Neural cell (in vitro differentiated cells): ENCODE results near the gene VAMP8. TPM values are rescaled to one million over a fixed set of nuclear protein-coding genes. Genes with fewer than 3 reads are reported as not detected.

ENCODE experiments used
- H2AFZ ChIP-seq: fragments of 200-600, 300-800 bp; sonication (generic), shearing (Covaris generic); 2 replicates; pipeline ENCODE4 v1.6.0; 2014; ENCODE audit warnings: low read depth, mild to moderate bottlenecking, antibody characterized with exemption, low read length, moderate library complexity
- H3F3A ChIP-seq: fragments of 200-600 bp; shearing (Covaris generic); 2 replicates; pipeline ENCODE4 v1.6.1; 2016; ENCODE audit warnings: mild to moderate bottlenecking, moderate library complexity, mixed read lengths, antibody characterized with exemption, low read length; ENCODE audit not compliant: insufficient read depth, poor library complexity, severe bottlenecking
- H3K27ac ChIP-seq: fragments of 200-600, 300-800 bp; sonication (generic), shearing (Covaris generic); 2 replicates; pipeline ENCODE4 v1.5.1; 2014; ENCODE audit warnings: mild to moderate bottlenecking, low read length, moderate library complexity
- H3K27me3 ChIP-seq: fragments of 300-800, 200-600 bp; sonication (generic), shearing (Covaris generic); 2 replicates; pipeline ENCODE4 v1.6.0; 2014; ENCODE audit warnings: mild to moderate bottlenecking, low read depth, low read length, moderate library complexity; ENCODE audit not compliant: insufficient read depth
- H3K36me3 ChIP-seq: fragments of 300-800, 200-600 bp; sonication (generic), shearing (Covaris generic); 2 replicates; pipeline ENCODE4 v1.5.1; 2014; ENCODE audit warnings: mild to moderate bottlenecking, antibody characterized with exemption, low read length, moderate library complexity; ENCODE audit not compliant: insufficient read depth
- H3K4me2 ChIP-seq: fragments of 300-800, 200-600 bp; sonication (generic), shearing (Covaris generic); 2 replicates; pipeline ENCODE4 v1.6.0; 2014; ENCODE audit warnings: mild to moderate bottlenecking, low read length
- H3K4me3 ChIP-seq: fragments of 300-800, 200-600 bp; sonication (generic), shearing (Covaris generic); 2 replicates; pipeline ENCODE4 v1.5.1; 2014; ENCODE audit warnings: mild to moderate bottlenecking, low read length, moderate library complexity
- H3K79me2 ChIP-seq: fragments of 200-600 bp; shearing (Covaris generic); replicated peaks from 2 replicates; pipeline ENCODE4 v1.6.0; 2014; ENCODE audit warnings: mild to moderate bottlenecking, low read length, moderate library complexity; ENCODE audit not compliant: insufficient read depth
- H3K9ac ChIP-seq: fragments of 300-800, 200-600 bp; sonication (generic), shearing (Covaris generic); 2 replicates; pipeline ENCODE4 v1.6.1; 2016; ENCODE audit warnings: mild to moderate bottlenecking, low read length, mixed read lengths
- H3K9me2 ChIP-seq: fragments of 200-600 bp; shearing (Covaris generic); 2 replicates; pipeline ENCODE4 v1.6.1; 2016; ENCODE audit warnings: mild to moderate bottlenecking, low read length, mixed read lengths; ENCODE audit not compliant: insufficient read depth
- H3K9me3 ChIP-seq: fragments of 200-600, 300-800 bp; sonication (generic), shearing (Covaris generic); 2 replicates; pipeline ENCODE4 v1.6.1; 2016; ENCODE audit warnings: mild to moderate bottlenecking, mixed run types, low read length, moderate library complexity, mixed read lengths
- H4K20me1 ChIP-seq: fragments of 200-600 bp; shearing (Covaris generic); 2 replicates; pipeline ENCODE4 v1.6.1; 2016; ENCODE audit warnings: mild to moderate bottlenecking, mixed run types; ENCODE audit not compliant: insufficient read depth
- EZH2 ChIP-seq: fragments of 200-600, 300-800 bp; shearing (Covaris generic), sonication (generic); IDR thresholded peaks from 2 replicates; pipeline ENCODE4 v1.6.1; 2014; ENCODE audit warnings: antibody characterized with exemption, low read length, borderline replicate concordance, mild to moderate bottlenecking; ENCODE audit not compliant: insufficient read depth, poor library complexity, severe bottlenecking
- POLR2AphosphoS5 ChIP-seq: IDR thresholded peaks from 2 replicates; pipeline ENCODE4 v1.6.1; 2012
- TAF1 ChIP-seq: IDR thresholded peaks from 2 replicates; pipeline ENCODE4 v1.6.1; 2012; ENCODE audit warnings: low read depth
- polyA plus RNA-seq: library from polyadenylated mRNA; depleted of rRNA; stranded (reverse); fragments of >200 nt; gene quantifications from 2 replicates; pipeline ENCODE4 v1.2.3, GENCODE V29; 2014
- small RNA-seq, 3 experiments: library from RNA; depleted of rRNA; stranded (forward); fragments of <200 nt; gene quantifications; one replicate each; pipeline ENCODE3, GENCODE V24; 2012
- TF ChIP-seq, protein P1 (sequence below): fragments of 450-650 bp; IDR thresholded peaks from 2 replicates; pipeline ENCODE4 v1.5.1; 2014; ENCODE audit warnings: antibody characterized with exemption, mild to moderate bottlenecking, moderate library complexity; ENCODE audit not compliant: poor library complexity, severe bottlenecking
- TF ChIP-seq, protein P2 (sequence below): IDR thresholded peaks from 2 replicates; pipeline ENCODE4 v1.6.1; 2012; ENCODE audit warnings: borderline replicate concordance

Gene VAMP8
- polyA plus RNA-seq, 1 donor from 2014 or later: not detected

DNA sequence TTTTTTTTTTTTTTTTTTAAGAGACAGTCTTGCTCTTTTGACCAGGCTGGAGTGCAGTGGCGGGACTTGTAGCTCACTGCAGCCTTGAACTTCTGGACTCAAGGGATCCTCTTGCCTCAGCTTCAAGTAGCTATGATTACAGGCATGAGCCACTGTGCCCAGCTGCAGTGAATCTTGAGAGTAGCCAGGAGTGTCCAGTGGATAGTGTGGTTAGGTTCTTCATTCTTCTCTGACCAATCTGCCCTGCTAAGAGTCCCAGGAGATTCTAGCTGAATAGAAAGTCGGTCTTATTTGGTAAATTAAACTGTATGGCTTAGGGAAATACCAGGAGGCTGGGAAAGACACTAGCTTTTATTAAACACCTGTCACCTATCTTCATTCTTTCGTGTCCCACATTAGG, 53.9 kb downstream of the VAMP8 start:
- Histone ChIP-seq H3K9me3 (no peaks in the 10 kb centered on the region), H3K36me3 (no peaks in the 10 kb centered on the region), H3K27me3 (no peaks in the 10 kb centered on the region), H3F3A (no peaks in the 10 kb centered on the region), H3K79me2 (no peaks in the 10 kb centered on the region), H2AFZ (no peak overlapping the region), H3K4me3 (no peak overlapping the region), H3K9ac (no peak overlapping the region), H3K9me2 (no peaks in the 10 kb centered on the region), H3K4me2 (no peak overlapping the region), H3K27ac (no peak overlapping the region), H4K20me1 (peaks cover 3% of the 10 kb centered on the region)
- TF ChIP-seq TAF1 (no peak), POLR2AphosphoS5 (no peak), EZH2 (no peak)
- TF ChIP-seq, protein P1, sequence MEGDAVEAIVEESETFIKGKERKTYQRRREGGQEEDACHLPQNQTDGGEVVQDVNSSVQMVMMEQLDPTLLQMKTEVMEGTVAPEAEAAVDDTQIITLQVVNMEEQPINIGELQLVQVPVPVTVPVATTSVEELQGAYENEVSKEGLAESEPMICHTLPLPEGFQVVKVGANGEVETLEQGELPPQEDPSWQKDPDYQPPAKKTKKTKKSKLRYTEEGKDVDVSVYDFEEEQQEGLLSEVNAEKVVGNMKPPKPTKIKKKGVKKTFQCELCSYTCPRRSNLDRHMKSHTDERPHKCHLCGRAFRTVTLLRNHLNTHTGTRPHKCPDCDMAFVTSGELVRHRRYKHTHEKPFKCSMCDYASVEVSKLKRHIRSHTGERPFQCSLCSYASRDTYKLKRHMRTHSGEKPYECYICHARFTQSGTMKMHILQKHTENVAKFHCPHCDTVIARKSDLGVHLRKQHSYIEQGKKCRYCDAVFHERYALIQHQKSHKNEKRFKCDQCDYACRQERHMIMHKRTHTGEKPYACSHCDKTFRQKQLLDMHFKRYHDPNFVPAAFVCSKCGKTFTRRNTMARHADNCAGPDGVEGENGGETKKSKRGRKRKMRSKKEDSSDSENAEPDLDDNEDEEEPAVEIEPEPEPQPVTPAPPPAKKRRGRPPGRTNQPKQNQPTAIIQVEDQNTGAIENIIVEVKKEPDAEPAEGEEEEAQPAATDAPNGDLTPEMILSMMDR: no peak
- TF ChIP-seq, protein P2, sequence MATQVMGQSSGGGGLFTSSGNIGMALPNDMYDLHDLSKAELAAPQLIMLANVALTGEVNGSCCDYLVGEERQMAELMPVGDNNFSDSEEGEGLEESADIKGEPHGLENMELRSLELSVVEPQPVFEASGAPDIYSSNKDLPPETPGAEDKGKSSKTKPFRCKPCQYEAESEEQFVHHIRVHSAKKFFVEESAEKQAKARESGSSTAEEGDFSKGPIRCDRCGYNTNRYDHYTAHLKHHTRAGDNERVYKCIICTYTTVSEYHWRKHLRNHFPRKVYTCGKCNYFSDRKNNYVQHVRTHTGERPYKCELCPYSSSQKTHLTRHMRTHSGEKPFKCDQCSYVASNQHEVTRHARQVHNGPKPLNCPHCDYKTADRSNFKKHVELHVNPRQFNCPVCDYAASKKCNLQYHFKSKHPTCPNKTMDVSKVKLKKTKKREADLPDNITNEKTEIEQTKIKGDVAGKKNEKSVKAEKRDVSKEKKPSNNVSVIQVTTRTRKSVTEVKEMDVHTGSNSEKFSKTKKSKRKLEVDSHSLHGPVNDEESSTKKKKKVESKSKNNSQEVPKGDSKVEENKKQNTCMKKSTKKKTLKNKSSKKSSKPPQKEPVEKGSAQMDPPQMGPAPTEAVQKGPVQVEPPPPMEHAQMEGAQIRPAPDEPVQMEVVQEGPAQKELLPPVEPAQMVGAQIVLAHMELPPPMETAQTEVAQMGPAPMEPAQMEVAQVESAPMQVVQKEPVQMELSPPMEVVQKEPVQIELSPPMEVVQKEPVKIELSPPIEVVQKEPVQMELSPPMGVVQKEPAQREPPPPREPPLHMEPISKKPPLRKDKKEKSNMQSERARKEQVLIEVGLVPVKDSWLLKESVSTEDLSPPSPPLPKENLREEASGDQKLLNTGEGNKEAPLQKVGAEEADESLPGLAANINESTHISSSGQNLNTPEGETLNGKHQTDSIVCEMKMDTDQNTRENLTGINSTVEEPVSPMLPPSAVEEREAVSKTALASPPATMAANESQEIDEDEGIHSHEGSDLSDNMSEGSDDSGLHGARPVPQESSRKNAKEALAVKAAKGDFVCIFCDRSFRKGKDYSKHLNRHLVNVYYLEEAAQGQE: no peak

Small RNA genes lying within 50 kb of the gene (small RNA-seq; reads per million reads assigned to genes)
- gene RN7SL126P: 0 to 0.41 (median 0.03) reads per million in 3 experiments

Other genes with a start within 250 kb of the VAMP8 start
- 22.7 and 29.4 TPM in 2 replicates for gene TGOLN2, start 249.6 kb upstream of the VAMP8 start, polyA plus RNA-seq
- 10.9 and 13.3 TPM in 2 replicates for gene RETSAT, start 223.1 kb upstream of the VAMP8 start, polyA plus RNA-seq
- gene ELMOD3, start 222.8 kb upstream of the VAMP8 start, polyA plus RNA-seq: 39.7 and 52.6 TPM in 2 replicates
- not detected in 2 replicates for gene CAPG, start 167.2 kb upstream of the VAMP8 start, polyA plus RNA-seq
- gene SH2D6, start 158.9 kb upstream of the VAMP8 start, polyA plus RNA-seq: not detected in 2 replicates
- 230 and 233 TPM in 2 replicates for gene MAT2A, start 38.4 kb upstream of the VAMP8 start, polyA plus RNA-seq
- 33.9 and 41.4 TPM in 2 replicates for gene GGCX, start 16.1 kb upstream of the VAMP8 start, polyA plus RNA-seq
- not detected in 2 replicates for gene VAMP5, start 6.8 kb downstream of the VAMP8 start, polyA plus RNA-seq
- 296 and 330 TPM in 2 replicates for gene RNF181, start 18.2 kb downstream of the VAMP8 start, polyA plus RNA-seq
- gene TMEM150A, start 25.1 kb downstream of the VAMP8 start, polyA plus RNA-seq: 8.4 and 9.4 TPM in 2 replicates
- gene C2orf68, start 34.5 kb downstream of the VAMP8 start, polyA plus RNA-seq: 28.0 and 42.6 TPM in 2 replicates
- 77.6 and 89.9 TPM in 2 replicates for gene USP39, start 38.6 kb downstream of the VAMP8 start, polyA plus RNA-seq
- not detected in 2 replicates for gene SFTPB, start 90.6 kb downstream of the VAMP8 start, polyA plus RNA-seq
- gene GNLY, start 116.8 kb downstream of the VAMP8 start, polyA plus RNA-seq: not detected in 2 replicates
- gene ATOH8, start 176.4 kb downstream of the VAMP8 start, polyA plus RNA-seq: 0.92 and 1.6 TPM in 2 replicates